Measurements from ENCODE around the gene TMEM203. TPM values are rescaled to one million over a fixed set of nuclear protein-coding genes. Genes with fewer than 3 reads are reported as not detected.

The TMEM203 gene
- total RNA-seq, 1 experiment from 2014 or later: 35.5 TPM

DNA sequence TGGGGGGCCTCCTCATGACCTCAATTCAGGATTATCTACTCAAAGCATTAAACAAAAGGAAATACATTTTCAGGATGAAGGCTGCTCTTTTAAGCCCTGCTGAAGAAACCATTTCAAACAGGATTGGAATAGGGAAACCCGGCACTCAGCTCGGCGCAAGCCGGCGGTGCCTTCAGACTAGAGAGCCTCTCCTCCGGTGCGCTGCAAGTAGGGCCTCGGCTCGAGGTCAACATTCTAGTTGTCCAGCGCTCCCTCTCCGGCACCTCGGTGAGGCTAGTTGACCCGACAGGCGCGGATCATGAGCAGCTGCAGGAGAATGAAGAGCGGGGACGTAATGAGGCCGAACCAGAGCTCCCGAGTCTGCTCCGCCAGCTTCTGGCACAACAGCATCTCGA, 720 bp downstream of the TMEM203 start:
- Histone ChIP-seq H3K56ac (ENCODE audit: insufficient read length, low read depth, low read length) (no peak overlapping the region), H4K8ac (replicated peaks; ENCODE audit: insufficient read length, low read depth, low read length) (no peak overlapping the region), H2BK12ac (ENCODE audit: insufficient read length, low read depth, low read length) (no peak overlapping the region), H3K18ac (ENCODE audit: insufficient read length, low read depth, low read length) (no peak overlapping the region), H2BK120ac (ENCODE audit: low read depth, low read length, poor library complexity, severe bottlenecking) (no peak overlapping the region), H4K20me1 (ENCODE audit: control insufficient read depth, insufficient read depth, insufficient read length) (no peaks in the 10 kb centered on the region), H3K4me1 (ENCODE audit: insufficient read depth, low read length) (no peaks in the 10 kb centered on the region; the same call in 1 of the 2 replicates), H2AFZ (ENCODE audit: low read length) (no peak overlapping the region), H3K23ac (ENCODE audit: insufficient read length, low read depth, low read length) (no peak overlapping the region), H3T11ph (ENCODE audit: low read length) (no peak overlapping the region), H3K27me3 (ENCODE audit: insufficient read depth, low read length) (no peaks in the 10 kb centered on the region), H3K79me1 (ENCODE audit: insufficient read depth, low read depth, low read length, poor library complexity, severe bottlenecking) (peaks cover 19% of the 10 kb centered on the region), H3K4me2 (ENCODE audit: insufficient read depth, insufficient read length, low read length) (peak overlapping the region; percentile 68), H3K23me2 (ENCODE audit: insufficient read length, low read depth, low read length, poor library complexity, severe bottlenecking) (peaks cover 8% of the 10 kb centered on the region), H2BK20ac (ENCODE audit: low read depth, low read length, poor library complexity, severe bottlenecking) (no peak overlapping the region), H4K5ac (ENCODE audit: insufficient read length, low read depth, low read length) (no peak overlapping the region), H2BK15ac (ENCODE audit: low read depth, low read length) (no peak overlapping the region), H3K9ac (ENCODE audit: extremely low read depth, insufficient read length, low read length) (peak overlapping the region; percentile 70), H2BK5ac (ENCODE audit: insufficient read length, low read length) (no peak overlapping the region), H4K91ac (ENCODE audit: insufficient read length, low read depth, low read length) (no peak overlapping the region), H3K4ac (ENCODE audit: low read depth, low read length) (no peak overlapping the region), H2AK5ac (ENCODE audit: insufficient read length, low read length) (no peak overlapping the region), H3K27ac (ENCODE audit: insufficient read length, low read depth, low read length) (no peak overlapping the region), H3K79me2 (ENCODE audit: insufficient read depth, low read length) (peaks cover 13% of the 10 kb centered on the region; the same call in 1 of the 2 replicates), H3K14ac (ENCODE audit: insufficient read depth, low read length) (no peak overlapping the region), H3K9me3 (ENCODE audit: control insufficient read depth, low read depth, low read length) (no peaks in the 10 kb centered on the region)
- peaks cover 25 to 33% of the 10 kb centered on the region in 2 experiments for H3K4me1 Mint-ChIP-seq
- WGBS (ENCODE audit: extremely low coverage, insufficient read length, low lambda C conversion rate): no CpG with 5 or more reads among the region's 21 CpGs
- peak overlapping the region; percentile 81 to 97 (median 90); a peak in 5 of 7 replicates for H3K27ac Mint-ChIP-seq
- peaks cover 6 to 32% (median 24%) of the 10 kb centered on the region in 3 experiments for H3K36me3 Mint-ChIP-seq (ENCODE audit: insufficient read depth in 1 of 3, low read depth in 3 of 3)
- H3K27me3 Mint-ChIP-seq (ENCODE audit: low read depth): no peaks in the 10 kb centered on the region
- no peaks in the 10 kb centered on the region for H3K9me3 Mint-ChIP-seq
- peak overlapping the region; percentile 93 to 99 for H3K4me3 Mint-ChIP-seq
- TF ChIP-seq, protein P1, sequence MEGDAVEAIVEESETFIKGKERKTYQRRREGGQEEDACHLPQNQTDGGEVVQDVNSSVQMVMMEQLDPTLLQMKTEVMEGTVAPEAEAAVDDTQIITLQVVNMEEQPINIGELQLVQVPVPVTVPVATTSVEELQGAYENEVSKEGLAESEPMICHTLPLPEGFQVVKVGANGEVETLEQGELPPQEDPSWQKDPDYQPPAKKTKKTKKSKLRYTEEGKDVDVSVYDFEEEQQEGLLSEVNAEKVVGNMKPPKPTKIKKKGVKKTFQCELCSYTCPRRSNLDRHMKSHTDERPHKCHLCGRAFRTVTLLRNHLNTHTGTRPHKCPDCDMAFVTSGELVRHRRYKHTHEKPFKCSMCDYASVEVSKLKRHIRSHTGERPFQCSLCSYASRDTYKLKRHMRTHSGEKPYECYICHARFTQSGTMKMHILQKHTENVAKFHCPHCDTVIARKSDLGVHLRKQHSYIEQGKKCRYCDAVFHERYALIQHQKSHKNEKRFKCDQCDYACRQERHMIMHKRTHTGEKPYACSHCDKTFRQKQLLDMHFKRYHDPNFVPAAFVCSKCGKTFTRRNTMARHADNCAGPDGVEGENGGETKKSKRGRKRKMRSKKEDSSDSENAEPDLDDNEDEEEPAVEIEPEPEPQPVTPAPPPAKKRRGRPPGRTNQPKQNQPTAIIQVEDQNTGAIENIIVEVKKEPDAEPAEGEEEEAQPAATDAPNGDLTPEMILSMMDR (conservative IDR thresholded peaks at IDR 0.05): no peak
- no peak for DNase-seq
